Measurements from ENCODE around the gene SIAH2. TPM values are rescaled to one million over a fixed set of nuclear protein-coding genes. Genes with fewer than 3 reads are reported as not detected.
A peak's percentile ranks its signal among the peaks of the same experiment; 100 is the strongest.

The SIAH2 gene
- total and polyA plus RNA-seq, 9 of the 15 experiments (the other 6 are each of a cell fraction or from before 2014, with no cell fraction given) = 4.8 to 39.0 (median 29.9) TPM

GRCh38 chr3:150733373-150733935 is 29.5 kb downstream of the SIAH2 start (continued):
- TF ChIP-seq E2F6 (IDR thresholded peaks at IDR 0.05; ENCODE audit: borderline replicate concordance in 1 of 2, extremely low read depth in 1 of 2, insufficient read depth in 1 of 2, insufficient read length in 1 of 2, low read depth in 1 of 2, low read length in 1 of 2, poor library complexity in 1 of 2, severe bottlenecking in 1 of 2) (peak; percentile 48 to 80), NFIC (IDR thresholded peaks at IDR 0.05) (peak; percentile 67), RNF2 (IDR thresholded peaks at IDR 0.05) (no peak), POLR2AphosphoS5 (IDR thresholded peaks at IDR 0.05; ENCODE audit: control insufficient read depth, insufficient read depth, low read depth, low read length) (peak; percentile 56; the same call in 1 of the 2 replicates), CHD4 (IDR thresholded peaks at IDR 0.05; ENCODE audit: insufficient read depth, insufficient replicate concordance, low read depth, low read length, poor library complexity, severe bottlenecking) (peak; percentile 1), SOX6 (IDR thresholded peaks at IDR 0.05) (peak; percentile 86), TAL1 (IDR thresholded peaks at IDR 0.05) (peak; percentile 66), ZNF12 (CRISPR knock-in tag; IDR thresholded peaks at IDR 0.05) (peak; percentile 94), CBFA2T3 (IDR thresholded peaks at IDR 0.05) (peak; percentile 89), HDAC2 (IDR thresholded peaks at IDR 0.05) (peak; percentile 73; the same call in 1 of the 2 replicates), CHD1 (IDR thresholded peaks at IDR 0.05; ENCODE audit: low read length) (no peak), ADNP (tag; IDR thresholded peaks at IDR 0.05) (no peak), TEAD4 (IDR thresholded peaks at IDR 0.05; ENCODE audit: low read length) (peak; percentile 76), TEAD4 (CRISPR knock-in tag; IDR thresholded peaks at IDR 0.05; ENCODE audit: borderline replicate concordance) (no peak), PHF20 (IDR thresholded peaks at IDR 0.05; ENCODE audit: partially characterized antibody) (no peak), ARNT (IDR thresholded peaks at IDR 0.05) (peak in 1 of 2 experiments; percentile 69; a peak in 2 of 4 replicates), EHMT2 (IDR thresholded peaks at IDR 0.05) (peak; percentile 63; the same call in 1 of the 2 replicates), TGIF2 (CRISPR knock-in tag; IDR thresholded peaks at IDR 0.05) (no peak), ZBTB12 (CRISPR knock-in tag; IDR thresholded peaks at IDR 0.05) (no peak), ZNF609 (CRISPR knock-in tag; IDR thresholded peaks at IDR 0.05; ENCODE audit: borderline replicate concordance) (no peak), CCNT2 (IDR thresholded peaks at IDR 0.05; ENCODE audit: borderline replicate concordance, extremely low read depth, insufficient read length, low read depth, low read length) (no peak), PKNOX1 (IDR thresholded peaks at IDR 0.05) (peak; percentile 74; the same call in 1 of the 2 replicates)
